HPDE6-E6E7 (cell line): Measurements from ENCODE around the gene ADAMTS17.
"Not testable (repeated sequence)": the region's sequence is repeated elsewhere in the genome, so short reads cannot be mapped to it uniquely, and the experiment has no call there.

Experiments used
- DNase-seq: peaks from one replicate; pipeline ENCODE4 v3.0.0; 2011; ENCODE audit warnings: missing footprints; ENCODE audit errors: extremely low spot score

The ADAMTS17 gene

DNA sequence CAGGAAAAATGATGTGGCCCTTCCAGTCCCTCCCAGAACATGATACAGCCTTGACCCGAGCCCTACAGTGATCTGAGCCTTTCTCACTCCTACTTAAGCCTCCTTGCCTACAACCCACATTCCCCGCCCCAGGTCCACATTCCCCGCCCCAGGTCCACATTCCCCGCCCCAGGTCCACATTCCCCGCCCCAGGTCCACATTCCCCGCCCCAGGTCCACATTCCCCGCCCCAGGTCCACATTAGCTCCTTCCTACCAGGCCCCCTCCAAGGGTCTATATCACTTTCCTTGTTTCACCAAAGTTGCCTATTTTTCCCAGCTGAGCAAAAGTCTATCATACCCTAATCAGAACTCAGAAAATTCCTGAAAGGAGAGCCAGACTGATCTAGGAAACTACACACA, 2.3 kb downstream of the ADAMTS17 start:
- not testable (repeated sequence) for DNase-seq

DNA sequence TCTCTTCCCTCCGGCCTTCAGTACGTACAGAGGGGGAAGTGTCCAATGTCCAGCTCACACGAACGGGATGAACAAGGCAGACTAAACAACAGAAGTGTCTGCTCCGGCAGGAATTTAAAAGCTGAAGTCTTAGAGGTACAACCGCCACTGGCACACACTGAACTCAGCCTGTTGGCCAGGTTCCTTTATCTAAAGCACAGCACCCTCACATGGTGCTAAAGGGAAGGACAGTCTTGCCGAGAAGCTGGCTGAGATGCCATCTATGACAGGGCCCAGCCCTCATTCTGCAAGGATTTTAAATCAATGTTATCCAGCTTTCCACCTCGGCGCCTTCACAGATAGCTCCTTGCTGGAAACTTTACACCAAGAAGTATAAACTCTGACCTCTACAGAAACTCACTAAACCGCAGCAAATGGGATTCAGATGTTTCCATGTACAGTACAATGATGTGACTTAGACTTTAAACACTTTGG, 2.8 kb downstream of the ADAMTS17 start:
- DNase-seq = peak; percentile 36

DNA sequence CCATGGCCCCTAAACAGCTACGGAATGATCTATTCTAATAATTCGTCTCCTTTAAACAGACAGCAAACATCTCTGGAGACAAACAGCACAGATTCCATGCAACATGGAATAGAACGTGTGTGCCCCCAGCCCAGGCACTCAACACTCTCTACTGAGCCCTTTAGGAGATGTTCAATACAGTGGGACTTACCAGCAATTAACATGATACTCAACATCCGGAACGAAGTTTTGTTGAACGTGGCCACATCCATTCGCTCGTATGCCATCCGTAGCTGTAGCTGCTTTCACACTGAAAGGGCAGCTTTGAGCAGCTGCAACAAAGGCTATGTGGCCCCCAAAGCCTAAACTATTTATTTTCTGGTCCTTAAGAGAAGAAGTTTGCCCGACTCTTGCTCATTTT, 3.5 kb downstream of the ADAMTS17 start:
- no peak for DNase-seq

DNA sequence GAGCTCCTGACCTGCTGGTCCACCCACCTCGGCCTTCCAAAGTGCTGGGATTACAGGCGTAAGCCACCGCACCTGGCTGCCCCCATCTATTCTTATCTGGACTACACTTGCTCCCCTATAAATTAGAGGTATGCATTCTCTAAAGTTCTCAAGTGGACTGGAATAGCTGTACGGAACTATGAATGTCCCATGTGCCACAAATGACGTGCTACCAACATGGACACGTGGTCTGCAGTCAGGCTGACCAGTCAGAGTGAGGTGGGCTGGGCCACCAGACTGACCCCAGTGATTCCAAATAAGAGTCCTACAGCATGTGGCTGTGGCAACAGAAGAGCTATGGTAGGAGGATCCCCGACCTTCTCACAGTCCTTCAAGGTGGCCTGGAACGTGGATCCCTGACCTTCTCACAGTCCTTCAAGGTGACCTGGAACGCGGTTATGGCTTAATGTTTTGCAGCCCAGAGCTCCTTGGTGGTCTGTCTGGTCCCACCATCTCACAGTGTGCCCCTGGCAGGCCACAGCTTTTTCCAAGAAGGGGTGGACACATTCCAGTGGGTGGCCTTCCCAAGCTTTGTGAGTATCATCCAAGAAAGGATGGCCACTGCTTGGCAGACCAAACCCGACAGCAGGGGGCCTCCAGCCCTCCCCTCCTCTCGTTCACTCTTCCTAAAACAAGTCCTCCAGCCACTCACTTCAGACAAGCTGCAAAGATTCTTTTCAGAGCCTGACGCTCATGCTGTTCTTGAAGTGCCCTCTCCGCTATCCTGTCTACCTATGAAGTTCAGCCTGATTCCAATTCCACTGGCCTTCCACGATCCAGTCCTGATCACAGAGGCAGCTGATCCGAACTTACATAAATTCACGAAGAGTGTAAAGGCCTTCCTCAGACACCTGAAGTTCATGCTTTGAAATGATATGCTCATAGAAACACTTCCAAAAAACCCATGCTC, 4.4 kb downstream of the ADAMTS17 start:
- no peak for DNase-seq

DNA sequence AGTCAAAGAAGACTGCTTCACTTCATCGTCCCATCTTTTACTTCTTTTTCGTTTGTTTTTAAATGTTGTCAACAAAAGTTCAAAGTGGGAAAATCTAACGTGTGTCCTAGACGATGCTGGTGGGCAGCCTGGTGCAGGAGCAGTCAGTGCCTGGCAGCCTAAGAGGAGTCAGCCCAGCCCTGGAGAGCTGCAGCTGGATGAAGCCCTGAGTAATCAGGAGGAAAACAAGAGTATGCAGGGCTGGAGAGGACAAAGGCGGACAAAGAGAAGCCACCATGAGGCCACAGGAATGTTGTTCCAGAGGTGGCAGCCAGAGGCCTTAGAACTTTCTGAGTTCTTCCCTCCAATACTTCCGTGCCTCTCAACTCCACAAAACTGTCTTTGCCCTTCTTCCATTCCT, 5.7 kb downstream of the ADAMTS17 start:
- DNase-seq = no peak

DNA sequence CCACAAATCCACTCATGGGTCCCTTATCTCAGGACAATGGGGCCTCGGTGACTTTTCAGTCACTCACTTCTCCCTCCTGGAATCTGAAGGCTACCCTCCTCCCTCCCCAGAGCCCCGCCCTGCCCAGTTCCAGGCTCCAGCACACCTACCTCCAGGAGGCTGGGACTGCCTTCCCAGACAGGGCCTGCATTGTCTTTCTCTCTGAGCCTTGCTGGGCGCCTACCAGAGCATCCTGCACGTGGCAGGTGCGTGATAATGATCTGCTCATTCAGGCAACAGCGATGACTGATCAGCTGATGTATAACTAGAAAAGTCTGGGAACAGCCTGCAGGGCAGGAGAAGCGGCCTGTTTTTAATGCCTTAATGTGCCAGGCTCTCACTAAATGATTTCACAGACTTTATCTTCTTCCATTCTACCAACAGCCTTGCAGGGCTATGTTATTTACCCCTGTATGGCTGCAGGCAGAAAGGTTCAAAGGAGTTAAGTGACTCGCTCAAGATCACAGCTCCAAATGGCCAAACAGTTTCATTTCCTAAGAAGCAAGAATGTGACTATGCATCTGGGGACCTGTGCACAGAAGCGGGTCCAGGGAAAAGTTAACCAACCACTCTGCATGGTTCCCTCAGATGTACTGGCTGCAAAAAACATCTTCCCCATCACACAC, 6.3 kb downstream of the ADAMTS17 start:
- no peak for DNase-seq

DNA sequence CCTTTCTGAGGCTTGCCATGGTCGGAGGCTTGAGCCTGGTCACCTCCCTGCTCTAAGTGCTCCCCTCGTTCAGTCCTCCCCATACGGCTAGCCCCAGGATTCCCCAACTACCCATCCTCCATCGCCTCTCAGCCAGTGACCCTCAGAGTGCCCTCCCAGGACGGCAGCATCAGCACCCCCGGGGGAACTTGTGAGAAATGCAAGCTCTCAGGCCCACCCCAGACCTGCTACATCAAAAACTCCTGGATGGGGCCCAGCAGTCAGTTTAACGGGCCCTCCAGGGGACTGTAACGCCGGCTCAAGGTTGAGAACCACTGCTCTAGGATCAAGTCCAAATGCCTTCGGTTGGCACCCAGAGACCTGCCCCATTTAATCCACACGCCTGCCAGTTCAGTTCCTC, 6.9 kb downstream of the ADAMTS17 start:
- DNase-seq = no peak

DNA sequence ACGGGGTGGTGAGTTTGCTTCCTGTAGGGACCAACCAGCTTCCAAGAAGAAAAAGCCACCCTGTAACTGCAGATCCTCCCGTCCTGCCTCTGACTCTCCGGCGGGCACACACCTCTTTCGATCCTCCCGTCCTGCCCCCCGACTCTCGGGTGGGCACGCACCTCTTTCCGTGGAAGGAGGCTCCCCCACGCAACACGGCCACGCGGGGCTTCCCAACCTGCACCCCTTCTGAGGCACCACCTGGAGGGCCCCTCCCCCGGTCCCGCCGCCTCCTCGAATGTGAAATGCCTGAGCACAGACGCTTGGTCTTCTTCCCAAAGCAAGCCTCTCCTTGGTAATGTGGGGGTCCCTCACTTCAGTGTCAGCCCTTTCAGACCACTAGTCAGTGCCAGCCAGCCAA, 7.3 kb downstream of the ADAMTS17 start:
- DNase-seq = no peak

DNA sequence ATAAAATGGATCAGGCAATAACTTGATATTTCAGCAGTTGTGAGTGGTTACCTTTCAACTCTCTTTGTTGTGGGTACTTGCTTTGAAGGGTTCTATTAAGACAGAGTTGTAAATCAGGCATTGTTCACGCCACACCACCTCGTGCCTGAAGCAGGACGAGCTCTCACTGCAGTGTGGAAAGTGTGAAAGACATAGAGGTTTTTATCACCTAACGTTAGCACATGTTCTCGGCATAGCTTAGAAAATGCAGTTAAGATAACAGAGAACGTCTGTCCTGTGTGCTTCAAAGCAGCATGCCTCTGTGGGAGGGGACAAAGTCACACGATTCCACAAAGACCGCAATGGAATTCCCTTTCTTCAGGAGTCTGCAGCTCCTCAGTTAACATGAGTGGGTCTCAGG, 7.8 kb downstream of the ADAMTS17 start:
- no peak for DNase-seq

DNA sequence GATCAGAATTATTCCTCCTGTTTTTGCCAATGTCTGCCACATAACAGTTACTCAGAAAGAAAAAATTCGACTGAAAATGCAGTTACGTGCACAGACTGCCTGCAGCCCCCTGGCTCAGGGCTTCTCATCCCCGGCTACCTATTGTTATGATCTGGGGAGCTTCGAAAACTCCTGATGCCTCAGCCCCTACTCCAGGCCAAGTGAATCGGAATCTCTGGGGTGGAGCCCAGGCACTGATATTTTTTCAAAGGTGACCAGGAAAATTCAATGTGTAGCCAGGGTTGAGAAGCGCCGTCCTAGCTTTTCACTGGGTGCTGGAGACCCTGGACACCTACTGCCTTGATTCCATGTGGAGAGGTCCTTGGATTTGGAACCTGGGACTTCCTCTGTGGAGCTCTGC, 8.5 kb downstream of the ADAMTS17 start:
- DNase-seq = no peak

DNA sequence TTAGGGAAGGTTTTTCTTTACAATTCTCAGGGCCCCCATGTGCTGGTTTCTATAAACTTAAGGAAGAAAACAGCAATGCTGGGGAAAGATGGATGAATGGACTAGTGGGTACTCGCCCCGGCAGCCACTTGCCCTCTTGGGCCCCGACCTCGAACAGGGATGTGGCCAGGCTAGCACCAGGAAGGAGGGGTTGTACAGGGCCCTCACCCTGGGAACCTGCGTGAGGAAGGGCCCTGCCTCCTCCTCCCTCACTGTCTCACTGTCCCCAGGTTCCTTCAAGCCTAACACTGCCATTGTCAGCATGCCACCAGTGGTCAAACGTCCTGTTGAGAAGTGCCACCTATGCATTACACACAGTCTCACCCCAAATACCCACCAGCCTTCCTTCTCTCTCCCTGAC, 9.1 kb downstream of the ADAMTS17 start:
- no peak for DNase-seq

DNA sequence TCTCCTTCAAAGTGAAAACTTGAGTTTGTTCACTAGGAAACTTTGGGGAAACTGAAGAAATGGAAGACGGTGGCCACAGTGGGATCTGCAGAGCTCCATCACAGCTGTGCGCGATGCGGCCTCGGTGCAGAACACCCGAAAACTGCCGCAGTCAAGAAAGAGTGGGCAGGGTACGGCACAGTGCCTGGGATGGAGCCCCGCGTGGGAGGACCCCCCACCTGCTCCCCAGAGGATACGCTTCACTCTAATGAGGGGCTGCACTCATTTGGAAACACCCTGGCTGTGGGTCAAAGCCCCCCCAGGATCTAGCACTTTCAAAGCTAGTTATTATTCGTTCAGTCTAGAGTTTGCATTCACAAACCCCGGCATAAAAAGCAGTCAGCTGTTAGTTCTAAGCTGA, 9.5 kb downstream of the ADAMTS17 start:
- DNase-seq = no peak

DNA sequence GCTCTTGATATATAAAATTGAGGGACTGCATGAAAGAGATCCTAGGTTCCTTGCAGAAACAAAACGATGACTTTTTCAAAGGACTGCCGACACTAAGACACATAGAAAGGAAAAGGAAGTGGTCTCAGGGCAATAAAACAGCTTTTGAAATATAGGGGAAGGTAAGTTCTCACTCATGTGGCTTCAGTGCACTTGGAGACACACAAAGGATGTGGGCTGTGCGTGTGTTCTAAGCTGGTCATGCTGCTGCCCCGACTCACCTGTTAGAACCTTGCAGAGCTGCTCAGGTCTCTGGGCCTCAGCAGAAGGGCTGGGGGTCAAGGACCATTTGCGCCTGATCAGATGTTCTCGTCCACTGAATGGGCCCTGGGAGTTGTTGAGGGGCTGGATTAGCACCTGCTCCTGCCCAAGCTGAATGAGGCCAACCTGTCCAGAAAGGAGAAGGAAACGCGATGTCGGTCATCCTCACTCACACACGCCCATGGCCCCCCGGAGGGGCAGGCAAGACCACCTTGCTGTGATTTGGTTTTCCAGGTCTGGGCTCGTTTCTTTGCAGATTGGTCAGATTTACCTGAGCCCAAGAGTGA, 11.1 kb downstream of the ADAMTS17 start:
- DNase-seq = no peak

DNA sequence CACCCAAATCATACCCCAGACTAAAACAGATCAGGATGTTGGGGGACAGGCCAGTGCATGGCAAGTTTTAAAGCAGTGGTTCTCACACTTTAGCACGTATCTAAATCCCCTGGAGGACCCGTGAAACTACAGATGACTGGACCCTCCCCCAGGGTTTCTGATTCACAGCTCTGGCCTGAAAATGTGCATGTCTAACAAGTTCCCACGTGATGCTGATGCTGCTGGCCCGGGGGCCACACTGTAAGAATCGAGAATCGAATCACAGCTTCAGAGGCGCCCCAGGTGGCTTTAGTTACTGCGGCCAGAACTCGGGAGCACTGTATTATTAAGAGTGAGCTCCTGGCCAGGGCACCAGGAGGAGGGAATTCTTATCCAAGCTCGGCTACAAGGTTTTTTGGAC, 11.6 kb downstream of the ADAMTS17 start:
- no peak for DNase-seq

DNA sequence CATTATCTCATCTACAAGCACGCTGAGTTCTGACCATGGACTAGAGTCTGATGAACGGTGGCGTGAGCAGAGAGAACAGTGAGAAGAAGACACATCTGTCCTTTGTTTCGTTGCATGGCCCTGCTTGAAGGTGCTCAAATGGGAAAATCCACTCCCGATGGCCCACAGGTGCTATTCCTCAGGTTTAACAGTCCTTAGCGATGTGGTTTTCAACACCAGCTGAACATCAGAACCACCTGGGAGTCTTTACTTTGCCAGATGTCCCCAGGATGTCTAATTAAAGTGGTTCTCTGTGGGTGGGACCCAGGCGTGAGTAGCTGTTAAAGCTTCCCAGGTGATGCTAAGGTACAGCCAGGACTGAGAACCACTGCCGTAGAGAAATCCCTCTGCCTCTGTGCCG, 13.0 kb downstream of the ADAMTS17 start:
- no peak for DNase-seq

DNA sequence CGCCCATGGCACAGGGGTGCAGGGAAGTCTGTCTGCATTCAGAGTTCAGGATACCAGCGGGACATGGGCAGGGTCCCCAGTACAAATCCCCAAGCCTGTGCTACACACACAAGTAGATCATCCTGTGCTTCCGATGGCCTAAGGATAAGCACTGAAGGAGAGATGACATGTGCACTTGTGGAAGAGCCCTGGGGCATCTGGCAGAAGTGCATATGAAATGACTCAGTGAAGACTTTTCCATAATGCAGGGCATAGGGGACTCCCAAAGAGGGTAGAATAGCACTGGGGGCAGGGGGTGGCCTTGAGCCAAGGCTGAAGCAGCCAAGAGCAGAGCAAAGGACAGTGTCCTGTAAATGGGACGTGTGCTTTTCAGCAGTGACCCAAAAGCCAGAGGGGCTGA, 22.9 kb downstream of the ADAMTS17 start:
- no peak for DNase-seq

DNA sequence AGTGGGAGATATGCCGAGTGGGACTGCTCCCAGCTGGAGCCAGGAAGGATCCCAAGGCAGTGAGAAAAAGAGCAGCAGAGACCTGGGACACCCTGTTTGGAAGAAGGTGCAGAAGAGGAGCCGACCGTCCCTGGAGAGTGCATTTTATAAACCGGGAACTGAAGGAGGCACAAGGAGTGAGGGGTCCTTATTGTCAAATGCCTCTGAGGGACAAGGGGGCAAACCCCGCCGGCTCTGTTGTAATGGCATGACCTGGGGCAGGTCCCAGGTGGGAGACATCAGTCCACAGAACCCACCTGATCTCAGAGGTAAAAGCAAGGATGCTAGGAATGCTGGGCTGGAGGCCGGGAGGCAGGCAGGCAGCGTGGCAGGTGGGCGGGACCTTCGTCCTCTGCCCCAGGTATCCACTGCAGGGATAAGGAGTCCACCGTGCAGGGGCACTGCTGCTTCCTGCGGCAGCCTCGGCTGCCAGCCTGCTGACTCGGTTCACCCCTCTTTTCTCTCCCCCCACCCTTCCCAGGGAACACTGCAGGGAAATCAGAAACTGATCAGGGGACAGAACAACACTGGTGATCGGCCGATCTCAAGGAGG, 26.9 kb downstream of the ADAMTS17 start:
- no peak for DNase-seq

DNA sequence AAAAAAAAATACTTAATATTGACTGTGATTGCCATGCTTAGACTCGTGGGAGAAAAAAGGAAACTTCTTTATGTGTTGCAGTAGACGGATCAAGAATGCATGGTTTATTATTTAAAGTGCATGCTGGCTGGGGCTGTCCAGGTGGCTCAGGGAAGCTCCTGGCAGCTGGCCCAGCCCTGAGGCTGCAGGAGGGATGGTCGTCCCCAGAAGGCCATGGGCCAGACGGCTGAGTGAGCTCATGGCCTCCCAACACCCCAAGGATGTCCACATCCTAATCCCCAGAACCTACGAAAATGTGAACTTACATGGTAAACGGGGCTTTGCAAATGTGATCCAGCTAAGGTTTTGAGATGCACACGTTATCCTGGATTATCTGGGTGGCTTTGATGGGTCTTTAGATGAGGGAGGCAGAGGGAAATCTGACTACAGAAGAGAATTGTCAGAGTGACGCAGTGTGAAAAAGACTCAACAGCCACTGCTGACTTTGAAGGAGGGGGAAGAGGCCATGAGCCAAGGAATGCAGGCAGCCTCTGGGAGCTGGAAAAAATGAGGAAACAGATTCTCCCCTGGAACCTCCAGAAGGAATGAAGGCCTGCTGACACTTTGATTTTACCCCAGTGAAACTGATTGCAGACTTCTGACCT, 29.8 kb downstream of the ADAMTS17 start:
- DNase-seq = no peak

DNA sequence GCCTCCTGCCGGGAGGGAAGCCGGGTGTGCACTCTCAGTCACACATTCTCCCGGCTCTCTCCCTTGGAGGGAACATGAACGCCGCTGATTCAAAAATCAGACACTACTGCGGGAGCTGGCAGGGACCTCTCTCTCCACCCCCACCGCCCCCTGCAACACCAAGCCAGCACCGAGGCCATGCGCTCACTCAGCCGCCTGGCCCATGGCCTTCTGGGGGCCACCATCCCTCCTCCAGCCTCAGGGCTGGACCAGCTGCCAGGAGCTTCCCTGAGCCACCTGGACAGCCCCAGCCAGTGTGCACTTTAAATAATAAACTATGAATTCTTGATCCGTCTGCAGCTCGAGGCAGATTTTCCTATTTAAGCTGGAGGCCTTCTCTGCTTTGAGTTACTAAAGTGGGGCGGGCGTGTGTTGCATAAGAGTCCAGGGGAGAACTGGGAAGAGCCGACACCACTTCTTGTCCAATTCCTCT, 30.6 kb downstream of the ADAMTS17 start:
- DNase-seq = no peak

DNA sequence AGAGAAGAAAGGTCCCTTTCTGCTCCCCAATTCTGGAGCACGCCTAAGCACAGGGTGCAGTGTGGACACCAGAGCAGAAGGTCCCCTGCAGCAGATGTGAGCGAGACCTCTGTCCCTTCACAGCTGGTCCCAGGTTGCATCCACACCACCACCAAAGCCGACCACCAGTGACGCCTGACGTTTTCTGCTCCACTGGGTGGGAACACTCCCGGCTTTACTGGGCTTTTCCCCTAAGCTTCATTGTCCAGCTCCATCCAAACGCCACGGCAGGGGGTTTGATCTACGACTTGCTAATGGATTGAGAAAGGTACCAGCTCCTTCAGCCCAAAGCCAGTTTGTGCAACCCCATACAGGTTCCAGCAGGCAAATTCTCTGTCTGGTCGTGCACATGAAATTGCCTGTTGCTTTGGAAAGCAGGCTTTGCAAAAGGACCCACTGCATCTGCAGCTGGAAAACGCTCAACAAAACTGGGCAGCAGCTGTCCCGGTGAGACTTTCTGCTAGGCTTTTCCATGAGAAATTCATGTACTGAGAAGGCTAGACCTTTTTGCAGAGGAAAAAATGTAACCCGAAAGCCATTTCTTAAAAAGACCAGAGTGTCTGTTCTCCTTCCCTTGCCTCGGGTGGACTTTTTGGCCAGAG, 31.1 kb downstream of the ADAMTS17 start:
- no peak for DNase-seq

DNA sequence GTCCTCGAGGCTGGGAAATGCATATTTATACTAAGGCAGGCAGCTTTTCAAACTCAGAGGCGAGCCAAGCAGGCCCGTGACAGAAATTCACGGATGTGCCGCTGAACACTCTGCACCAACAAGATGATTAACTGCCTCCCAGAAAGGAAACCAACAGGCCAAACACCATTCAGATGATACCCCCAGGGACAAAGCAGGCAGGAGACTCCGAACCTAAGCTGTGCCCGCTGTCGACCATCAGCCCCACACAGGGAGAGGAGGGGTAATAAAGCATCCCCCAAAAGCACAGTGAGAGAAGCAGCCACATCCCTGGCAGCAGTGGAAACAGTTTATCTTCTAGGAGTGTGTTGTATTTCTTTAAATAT, 31.8 kb downstream of the ADAMTS17 start:
- no peak for DNase-seq
